Measurements from ENCODE around the gene NUDT12.

DNA sequence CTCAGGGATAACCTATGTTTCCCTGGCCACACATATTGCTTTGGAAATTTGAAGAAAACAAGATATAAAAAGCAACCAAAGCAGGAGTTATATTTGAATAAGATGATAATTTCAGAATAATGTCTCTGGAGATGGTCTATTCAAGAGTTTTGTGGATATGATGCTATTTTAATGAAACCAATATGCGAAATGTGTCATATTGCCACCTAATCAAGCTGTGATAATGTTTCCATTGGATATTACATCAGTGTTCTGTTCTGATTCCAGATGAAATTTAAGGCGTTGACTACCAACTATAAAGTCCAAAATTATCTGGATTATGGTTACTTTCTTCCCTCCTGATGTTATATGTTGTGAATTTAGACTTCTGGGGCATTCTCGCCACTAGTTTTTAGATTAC lies 27.6 kb upstream of the NUDT12 start:
- TF ChIP-seq, protein P1, sequence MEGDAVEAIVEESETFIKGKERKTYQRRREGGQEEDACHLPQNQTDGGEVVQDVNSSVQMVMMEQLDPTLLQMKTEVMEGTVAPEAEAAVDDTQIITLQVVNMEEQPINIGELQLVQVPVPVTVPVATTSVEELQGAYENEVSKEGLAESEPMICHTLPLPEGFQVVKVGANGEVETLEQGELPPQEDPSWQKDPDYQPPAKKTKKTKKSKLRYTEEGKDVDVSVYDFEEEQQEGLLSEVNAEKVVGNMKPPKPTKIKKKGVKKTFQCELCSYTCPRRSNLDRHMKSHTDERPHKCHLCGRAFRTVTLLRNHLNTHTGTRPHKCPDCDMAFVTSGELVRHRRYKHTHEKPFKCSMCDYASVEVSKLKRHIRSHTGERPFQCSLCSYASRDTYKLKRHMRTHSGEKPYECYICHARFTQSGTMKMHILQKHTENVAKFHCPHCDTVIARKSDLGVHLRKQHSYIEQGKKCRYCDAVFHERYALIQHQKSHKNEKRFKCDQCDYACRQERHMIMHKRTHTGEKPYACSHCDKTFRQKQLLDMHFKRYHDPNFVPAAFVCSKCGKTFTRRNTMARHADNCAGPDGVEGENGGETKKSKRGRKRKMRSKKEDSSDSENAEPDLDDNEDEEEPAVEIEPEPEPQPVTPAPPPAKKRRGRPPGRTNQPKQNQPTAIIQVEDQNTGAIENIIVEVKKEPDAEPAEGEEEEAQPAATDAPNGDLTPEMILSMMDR (IDR thresholded peaks at IDR 0.05) = no peak
- no peak for TF ChIP-seq SIN3A (IDR thresholded peaks at IDR 0.05; ENCODE audit: borderline replicate concordance, insufficient read depth, low read depth, low read length)
- no peak for TF ChIP-seq POLR2AphosphoS5 (IDR thresholded peaks at IDR 0.05; ENCODE audit: low read depth, low read length)
- no peak for TF ChIP-seq TCF7L2 (IDR thresholded peaks at IDR 0.05; ENCODE audit: low read depth, low read length)
